NCI-H146 treated with DMSO at 0.1 percent for 48 hours (cell line): ENCODE measurements around the gene ZNF467.

Source experiments
- DNase-seq: peaks from one replicate; lab custom pipeline; 2025; ENCODE audit not compliant: unreplicated experiment; lab: John Stamatoyannopoulos, UW

The ZNF467 gene

DNA sequence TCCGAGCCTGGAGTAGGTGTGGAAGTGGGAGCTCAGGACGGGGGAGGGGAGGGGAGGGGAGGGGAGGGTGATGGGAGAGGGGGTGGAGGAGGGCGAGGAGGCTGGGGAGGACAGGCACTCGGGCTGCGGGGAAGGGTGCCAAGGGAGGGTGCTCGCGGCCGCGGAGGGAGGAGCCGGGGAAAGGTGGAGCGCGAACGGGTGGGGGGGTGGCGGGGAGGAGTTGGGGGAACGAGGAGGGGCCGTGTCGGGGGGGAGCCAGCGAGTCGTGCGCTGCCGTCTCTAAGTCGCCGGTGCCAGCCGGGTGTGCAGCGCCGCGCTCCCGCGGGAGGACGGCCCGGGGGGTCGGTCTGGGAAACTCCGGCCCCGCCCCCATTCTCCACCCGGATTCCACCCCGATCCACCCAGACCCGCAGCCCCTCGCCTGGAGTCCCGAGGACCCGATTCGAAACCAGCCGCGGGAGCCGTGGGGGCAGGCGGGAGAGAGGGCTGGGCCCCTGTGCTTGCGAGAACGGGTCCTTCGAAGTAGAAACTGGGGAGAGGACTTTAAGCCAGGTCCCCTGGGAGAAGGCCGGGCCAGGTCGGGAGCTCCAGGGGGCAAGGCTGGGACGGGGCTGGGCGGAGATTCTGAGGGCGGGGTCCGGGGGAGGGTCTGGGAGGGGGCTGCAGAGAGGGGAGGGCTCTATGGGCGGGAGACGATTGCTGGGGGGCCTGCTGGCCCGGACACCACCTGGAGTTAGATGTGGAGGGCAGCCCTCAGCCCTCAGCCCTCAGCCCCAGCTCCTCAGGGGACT lies at the start of gene ZNF467:
Gene ZNF467 (minus strand): TSS at position 143 of the 791 bp plus-strand sequence. CDS start 2,556 bp downstream, outside the sequence.
- no peak for DNase-seq

DNA sequence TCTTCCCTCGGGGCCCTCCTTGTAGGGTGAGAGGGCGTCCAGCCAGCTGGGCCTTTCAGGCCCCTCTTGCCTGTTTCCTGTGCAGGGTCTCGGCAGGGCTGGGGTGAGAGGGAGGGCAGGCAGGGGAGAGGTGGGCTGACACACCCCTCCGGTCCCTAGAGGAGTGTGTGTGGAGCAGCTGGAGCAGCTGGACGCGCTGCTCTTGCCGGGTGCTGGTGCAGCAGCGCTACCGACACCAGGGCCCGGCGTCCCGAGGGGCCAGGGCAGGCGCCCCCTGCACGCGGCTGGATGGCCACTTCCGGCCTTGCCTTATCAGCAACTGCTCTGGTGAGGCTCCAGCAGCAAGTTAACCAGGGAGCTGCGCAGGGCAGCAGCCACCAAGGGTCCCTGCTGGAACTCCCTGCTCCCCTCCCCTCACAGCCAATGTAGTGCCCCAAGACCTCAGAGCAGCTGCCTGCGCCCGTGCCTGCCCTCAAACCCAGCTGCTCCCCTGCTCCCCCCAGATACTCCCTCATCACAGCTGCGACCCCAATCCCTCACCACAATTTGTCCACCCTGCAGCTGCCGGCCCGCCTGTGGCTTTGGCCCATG lies 49.1 kb upstream of the ZNF467 start:
- DNase-seq = no peak

DNA sequence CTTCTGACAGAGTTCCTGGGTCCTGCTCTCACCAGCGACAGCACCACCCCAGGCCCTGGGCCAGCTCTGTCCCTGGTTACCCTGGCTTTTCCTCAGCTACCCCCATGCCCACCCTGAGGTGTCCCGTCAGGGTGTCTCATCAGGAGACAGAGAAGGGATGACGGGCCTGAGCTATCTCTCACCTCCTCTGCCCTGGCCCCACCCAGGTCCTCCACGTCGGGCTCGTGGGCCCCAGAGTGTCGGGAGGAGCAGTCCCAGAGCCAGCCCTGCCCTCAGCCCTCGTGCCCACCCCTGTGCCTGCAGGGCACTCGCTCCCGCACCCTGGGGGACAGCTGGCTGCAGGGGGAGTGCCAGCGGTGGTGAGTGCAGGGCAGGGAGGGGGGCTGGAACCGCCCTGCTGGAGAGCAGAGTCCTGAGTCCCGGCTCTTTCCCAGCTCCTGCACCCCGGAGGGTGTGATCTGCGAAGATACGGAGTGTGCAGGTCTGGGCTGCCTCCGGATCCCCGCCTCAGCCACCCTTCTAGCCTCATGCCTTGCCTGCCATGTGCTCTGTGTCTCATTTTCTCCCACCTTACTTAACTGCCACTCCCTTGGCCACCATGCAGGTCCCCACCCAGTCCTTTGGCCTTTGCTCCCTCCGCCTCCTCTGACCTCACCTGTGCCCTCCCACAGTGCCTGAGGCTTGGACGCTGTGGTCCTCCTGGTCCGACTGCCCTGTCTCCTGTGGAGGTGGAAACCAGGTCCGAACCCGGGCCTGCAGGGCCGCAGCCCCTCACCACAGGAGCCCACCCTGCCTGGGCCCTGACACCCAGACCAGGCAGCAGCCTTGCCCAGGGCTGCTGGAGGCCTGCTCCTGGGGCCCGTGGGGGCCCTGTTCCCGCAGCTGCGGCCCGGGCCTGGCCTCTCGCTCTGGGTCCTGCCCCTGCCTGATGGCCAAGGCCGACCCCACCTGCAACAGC lies 48.1 kb upstream of the ZNF467 start:
- DNase-seq = no peak

DNA sequence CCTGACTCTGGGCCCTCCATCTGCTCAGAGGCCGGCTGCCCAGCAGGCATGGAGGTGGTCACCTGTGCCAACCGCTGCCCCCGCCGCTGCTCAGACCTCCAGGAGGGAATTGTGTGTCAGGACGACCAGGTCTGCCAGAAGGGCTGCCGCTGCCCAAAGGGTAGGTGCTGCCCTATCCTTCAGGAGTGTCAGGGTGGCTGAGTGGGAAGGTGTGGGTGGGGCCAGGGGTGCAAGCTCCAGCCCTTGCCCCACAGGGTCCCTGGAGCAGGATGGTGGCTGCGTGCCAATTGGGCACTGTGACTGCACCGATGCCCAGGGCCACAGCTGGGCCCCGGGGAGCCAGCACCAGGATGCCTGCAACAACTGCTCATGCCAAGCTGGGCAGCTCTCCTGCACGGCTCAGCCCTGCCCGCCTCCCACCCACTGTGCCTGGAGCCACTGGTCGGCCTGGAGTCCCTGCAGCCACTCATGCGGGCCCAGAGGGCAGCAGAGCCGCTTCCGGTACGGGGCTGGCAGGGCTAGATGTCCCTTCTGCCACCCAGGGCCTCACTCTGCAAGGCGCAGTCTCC lies 47.3 kb upstream of the ZNF467 start:
- DNase-seq = no peak

DNA sequence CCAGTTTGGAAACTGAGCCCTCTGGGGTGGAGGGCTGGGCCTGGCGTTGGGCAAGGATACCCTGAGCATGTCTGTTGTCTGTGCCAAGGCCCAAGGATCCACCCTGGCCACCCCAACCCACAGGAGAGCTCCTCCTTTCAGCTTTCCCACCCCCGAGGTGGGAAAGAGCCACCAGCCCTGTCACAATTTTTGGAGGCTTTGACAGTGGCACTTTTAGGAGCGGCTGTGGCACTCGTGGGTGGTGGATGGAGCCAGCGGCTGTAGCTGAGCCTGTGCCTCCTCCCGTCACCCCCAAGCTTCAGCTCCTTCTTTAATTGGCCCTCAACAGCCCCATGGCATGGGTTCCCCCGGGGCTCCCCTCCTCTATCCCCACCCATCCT lies 46.6 kb upstream of the ZNF467 start:
- DNase-seq = no peak

GRCh38 chr7:149819141-149819960 lies 46.0 kb upstream of the ZNF467 start:
- no peak for DNase-seq

- no peak for DNase-seq
Measured at GRCh38 chr7:149818536-149818840, 45.1 kb upstream of the ZNF467 start.

GRCh38 chr7:149817836-149818535 lies 44.6 kb upstream of the ZNF467 start:
- no peak for DNase-seq

GRCh38 chr7:149817301-149817771 lies 43.9 kb upstream of the ZNF467 start:
- no peak for DNase-seq

DNA sequence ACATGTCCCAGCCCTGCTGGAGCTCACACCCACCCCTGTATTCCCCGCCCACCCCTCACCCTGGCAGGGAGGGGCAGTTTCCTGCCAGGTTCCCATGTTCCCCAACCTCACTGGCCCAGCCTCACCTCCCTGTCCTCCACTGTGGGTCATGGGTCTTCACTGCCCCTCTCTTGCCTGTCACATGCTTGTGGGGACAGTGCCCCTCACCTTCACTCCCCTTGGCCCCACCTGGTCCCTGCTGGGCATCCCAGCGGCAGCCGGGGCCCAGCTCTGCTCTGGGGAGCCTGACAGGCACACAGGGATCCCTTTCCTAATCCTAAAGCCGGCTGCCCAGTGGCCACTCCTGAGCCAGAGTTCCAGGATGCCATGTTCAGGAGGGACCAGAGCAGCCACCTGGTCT lies 43.4 kb upstream of the ZNF467 start:
- no peak for DNase-seq

- DNase-seq = no peak
Measured at GRCh38 chr7:149816267-149816751, 42.9 kb upstream of the ZNF467 start.

DNA sequence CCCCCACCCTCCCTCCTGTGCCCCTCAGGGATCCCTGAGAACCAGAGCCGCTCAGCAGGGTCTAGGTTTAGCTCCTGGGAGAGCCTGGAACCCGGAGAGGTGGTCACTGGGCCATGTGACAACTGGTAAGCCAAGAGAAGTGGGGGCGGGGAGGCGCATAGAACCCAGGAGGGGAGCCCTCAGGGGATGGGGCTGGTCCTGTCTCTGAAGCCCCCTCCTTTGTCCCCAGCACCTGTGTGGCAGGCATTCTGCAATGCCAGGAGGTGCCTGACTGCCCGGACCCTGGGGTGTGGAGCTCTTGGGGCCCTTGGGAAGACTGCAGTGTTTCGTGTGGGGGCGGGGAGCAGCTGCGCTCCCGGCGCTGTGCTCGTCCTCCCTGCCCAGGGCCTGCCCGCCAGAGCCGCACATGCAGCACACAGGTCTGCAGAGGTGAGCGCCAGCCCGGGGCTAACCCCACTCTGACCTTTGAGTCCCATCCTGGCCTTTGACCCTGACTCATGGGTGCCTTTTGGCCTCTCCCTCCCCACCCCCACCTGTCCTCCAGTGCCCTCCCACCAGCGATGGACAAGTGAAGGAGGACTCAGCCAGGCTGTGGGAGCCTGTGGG lies 42.4 kb upstream of the ZNF467 start:
- DNase-seq = no peak

DNA sequence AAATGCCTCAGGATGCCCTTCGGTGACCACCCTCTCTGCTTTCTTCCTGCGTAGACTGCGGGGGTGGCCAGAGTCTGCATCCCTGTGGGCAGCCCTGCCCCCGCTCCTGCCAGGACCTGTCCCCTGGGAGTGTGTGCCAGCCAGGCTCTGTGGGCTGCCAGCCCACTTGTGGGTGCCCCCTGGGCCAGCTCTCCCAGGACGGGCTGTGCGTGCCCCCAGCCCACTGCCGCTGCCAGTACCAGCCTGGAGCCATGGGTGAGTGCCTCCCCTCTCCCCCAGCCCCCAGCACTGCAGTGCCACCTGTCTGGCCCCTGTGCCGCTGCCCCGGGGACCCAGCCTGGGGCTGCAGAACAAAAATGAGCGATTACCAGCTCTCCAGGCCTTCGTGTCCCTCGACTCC lies 41.7 kb upstream of the ZNF467 start:
- DNase-seq = no peak

GRCh38 chr7:149814494-149814893 lies 41.1 kb upstream of the ZNF467 start:
- no peak for DNase-seq

DNA sequence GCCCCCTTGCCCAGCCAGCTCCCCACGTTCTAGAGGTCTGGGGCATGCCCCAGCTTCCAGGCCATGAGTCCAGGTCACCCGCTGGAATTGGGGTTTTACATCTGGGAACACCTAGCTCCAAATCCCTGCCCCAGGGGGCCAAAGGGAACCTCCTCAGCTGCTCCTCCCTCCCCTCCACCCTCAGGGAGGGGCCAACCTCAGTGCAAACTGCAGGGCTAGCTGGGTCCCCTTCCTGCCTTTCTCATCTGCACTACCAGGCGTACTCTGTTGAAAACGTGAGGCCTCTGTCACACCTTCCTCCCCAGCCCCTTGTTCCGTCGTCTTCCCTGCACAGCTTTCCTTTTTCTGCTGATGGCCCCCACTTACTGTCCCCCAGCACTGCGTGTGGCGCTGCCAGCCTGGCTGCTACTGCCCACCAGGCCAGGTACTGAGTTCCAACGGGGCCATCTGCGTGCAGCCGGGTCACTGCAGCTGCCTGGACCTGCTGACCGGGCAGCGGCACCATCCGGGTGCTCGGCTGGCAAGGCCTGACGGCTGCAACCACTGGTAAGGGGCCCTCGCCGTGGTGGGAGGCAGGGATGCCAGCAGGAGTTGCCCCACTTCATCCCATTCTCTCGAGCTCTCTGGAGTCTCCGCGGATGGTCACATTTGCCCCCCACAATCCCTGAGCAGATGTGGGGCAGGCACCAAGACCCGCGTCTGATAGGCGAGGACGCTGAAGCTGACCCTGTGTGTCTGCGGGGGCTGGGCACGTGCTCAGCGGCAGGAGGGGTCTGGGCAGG lies 40.1 kb upstream of the ZNF467 start:
- no peak for DNase-seq

- no peak for DNase-seq
Measured at GRCh38 chr7:149811831-149812490, 38.6 kb upstream of the ZNF467 start.

DNA sequence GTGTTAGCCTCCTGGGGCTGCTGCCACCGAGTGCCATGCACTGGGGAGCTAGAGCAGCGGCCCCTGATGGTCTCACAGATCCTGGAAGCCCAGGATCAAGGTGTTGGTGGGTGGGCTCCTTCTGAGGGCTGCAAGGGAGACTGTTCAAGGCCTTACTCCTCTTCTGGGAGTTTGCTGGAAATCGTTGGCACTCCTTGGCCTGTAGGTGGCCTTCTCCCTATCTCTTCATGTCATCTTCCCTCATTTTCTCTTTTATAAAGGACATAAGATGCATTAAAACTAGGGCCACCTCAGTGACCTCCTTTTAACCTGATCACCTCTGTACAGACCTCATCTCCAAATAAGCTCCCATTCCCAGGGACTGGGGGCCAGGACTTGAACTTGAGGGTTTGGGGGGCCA lies 37.8 kb upstream of the ZNF467 start:
- DNase-seq = no peak

- no peak for DNase-seq
Measured at GRCh38 chr7:149809215-149809614, 35.8 kb upstream of the ZNF467 start.
